ENCODE data around the gene HK2.

DNA sequence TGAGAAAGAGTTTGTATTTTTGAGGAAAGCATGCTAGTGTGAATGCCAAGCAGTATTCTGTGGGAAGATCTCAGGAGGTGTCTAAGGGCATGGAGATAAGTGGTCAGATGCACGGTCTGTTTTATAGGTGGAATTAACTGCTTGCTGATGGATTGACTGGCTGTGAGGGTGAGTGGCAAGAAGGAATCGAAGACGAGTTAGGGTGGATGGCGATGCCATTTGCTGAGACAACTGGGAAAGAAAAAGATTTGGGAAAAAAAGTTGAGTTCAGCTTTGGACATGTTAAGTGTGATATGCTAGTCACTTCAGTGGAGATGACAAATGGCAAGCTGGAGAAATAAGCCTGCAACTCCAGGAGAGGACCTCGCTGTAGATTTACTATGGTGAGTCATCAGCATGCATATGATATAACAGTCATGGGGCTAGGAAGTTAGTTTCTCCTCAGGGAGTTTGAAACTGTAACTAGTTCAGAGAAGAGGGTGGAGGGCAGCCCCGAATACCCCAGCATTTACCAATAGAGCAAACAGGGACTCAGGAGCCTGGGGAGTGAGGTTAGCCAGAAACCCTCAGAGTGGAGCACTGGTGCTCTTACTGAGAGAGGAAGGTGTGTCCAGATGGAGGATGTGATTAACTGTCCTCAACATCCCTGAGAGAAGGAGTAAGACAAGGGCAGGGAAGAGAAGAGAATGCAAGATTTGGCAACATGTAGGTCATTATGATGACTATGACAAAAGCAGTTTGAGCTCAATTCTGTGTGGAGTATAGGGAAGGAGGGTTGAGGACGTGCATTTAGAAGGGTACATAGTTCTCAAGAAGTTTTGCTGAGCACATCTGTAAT is 2.0 kb upstream of the HK2 start:
- TF ChIP-seq CTCF (conservative IDR thresholded peaks at IDR 0.05; ENCODE audit: low read length) (no peak), EZH2phosphoT487 (IDR thresholded peaks at IDR 0.05; ENCODE audit: borderline replicate concordance) (no peak)

Data from Loucy (cell line).